HG02870 (cell line): ENCODE data around the gene BRF1.
"Not testable (repeated sequence)": the region's sequence is repeated elsewhere in the genome, so short reads cannot be mapped to it uniquely, and the experiment has no call there.

Experiments
- ATAC-seq: cut with Tn5 transposase; IDR thresholded peaks from one replicate; pipeline ENCODE4 v1.9.1; 2021; ENCODE audit warnings: mild to moderate bottlenecking, moderate library complexity; ENCODE audit not compliant: unreplicated experiment

Gene BRF1

DNA sequence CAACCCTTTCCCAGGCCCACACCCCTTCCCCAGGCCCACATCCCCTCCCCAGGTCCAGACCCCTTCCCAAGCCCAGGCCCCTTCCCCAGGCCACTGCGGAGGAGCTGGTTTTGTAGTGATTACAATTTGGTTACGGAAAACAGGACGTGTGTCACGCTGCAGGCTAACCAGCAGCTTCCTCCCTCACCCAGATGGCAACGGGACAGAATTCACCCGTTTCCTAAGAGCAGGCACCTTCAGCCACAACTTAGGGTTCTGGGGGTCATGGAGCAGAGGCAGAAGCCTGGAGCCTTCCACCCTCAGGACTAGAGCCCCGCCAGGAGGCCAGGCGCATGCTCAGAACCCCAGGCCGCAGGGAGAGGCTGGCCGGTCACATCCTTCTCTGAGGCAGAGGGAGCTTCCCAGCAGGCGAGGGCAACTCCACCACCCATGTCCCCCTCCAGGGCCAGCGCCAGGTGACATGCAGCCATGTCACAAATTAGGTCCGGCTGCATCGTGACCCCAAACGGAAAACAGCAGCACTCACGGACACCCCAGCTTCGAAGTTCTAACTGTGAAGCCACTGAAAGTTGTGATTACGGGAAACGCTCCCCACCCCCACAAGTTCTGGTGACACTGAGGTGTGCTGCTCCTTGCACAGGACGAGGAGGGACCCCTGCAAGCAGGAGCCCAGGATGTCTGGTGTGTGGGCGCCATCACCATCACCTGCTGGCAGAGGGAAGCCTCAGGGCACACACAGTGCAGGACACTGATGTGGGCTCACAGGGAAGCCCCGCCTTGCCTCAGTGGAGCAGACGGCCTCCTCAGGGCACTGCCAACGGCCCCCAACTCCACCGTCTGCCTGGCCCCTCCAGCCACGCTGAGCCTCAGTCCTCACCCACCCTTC, 7.7 kb downstream of the BRF1 start:
- ATAC-seq: no peak

DNA sequence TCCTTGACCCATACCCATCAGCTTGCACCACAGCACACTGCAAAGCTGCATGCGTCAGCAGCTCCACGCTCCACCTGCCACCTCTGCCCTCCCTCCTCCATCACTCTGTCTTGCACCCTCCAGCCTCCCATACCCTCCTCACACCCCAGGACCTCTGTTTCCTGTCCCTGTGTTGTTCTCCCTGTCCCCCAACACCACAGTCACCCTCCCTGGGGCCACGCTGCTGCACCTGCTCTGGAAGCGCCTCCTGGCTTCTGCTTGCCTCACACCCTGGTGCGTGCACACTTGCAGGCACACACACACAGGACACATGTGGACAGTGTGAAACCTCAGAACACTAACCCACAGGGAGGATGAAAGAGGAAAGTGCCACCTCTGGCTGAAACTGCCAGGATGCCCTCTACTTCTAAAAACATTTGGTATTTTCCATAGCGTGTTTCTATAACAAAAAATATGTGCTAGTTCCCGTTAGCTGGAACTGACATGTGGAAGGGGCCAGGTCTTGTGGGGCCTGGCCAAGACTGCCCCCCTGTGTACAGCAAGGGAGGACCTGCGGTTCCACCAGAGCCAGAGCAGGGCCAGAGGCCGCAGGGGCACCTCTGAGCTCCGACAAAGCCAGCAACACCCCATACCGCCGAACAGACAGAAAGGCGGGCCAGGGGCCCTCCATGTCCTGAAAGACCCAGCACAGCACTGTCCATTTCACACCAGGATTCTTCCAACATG, 10.0 kb downstream of the BRF1 start:
- ATAC-seq: no peak

DNA sequence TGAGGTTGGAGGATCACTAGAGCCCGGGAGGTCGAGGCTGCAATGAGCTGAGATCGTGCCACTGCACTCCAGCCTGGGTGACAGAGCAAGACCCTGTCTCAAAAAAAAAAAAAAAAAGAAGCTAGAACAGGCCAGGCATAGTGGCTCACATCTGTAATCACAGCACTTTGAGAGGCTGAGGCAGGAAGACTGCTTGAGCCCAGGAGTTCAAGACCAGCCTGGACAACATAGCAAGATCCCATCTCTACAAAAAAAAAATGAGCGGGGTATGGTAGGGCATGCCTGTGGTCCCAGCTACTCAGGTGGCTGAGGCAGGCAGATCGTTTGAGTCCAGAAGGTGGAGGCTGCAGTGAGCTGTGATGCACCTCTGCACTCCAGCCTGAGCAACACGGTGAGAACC, 11.9 kb downstream of the BRF1 start:
- not testable (repeated sequence) for ATAC-seq

DNA sequence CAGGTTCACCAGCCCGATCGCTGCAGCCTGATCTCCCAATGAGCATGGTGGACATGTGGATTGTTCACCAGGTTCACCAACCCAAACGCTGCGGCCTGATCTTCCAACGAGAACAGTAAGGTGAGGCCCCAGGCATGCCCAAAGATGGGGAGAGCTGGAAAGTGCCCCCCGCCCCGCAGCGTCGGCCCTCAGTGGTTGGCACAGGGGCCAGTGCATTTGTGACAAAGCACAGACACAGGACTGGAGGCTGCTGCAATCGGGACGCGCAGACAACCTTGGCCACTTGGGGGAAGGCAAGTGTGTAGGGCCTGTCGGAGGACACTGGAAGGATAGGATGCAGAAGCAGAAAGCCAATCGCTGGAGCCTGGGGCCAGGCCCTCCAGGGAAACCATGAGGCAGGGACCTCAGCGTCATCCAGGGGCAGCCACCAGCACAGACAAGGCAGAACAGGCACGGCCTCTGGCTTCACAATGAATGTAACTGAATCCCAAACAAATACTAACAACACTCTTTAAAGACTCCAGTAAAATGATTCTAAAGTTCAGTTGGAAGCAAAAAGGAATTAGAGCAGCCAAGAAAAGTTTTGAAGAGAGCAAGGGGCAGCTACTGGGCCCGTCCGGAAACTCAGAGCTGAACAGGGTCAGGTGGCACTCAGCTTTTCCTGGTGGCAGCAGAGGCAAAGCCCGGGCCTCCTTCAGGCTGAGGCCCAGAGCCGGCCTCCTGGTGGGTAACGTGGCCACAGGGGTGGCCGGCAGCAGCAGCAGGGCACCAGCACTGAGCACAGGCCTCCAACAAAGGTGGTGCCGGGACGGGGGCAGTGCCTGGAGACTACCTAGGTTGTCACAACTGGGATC, 13.3 kb downstream of the BRF1 start:
- ATAC-seq: no peak

DNA sequence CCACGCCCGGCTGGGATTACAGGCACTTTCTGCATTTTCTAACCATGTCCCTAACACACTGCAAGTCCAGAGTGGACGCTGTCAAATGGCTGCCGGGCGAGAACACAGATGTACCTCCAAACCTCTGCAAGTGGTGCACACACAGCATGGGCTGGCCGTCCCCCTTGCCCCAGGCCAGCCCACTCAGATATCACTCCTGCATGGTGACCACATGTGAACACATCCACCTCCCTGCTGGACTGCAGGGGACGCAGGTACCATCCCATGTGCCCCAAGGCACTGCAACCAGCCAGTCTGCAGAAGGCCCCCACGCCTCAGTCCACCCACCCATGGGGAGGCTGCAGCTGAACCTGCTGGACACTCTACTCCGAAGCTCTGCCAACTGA, 14.0 kb downstream of the BRF1 start:
- ATAC-seq: no peak

DNA sequence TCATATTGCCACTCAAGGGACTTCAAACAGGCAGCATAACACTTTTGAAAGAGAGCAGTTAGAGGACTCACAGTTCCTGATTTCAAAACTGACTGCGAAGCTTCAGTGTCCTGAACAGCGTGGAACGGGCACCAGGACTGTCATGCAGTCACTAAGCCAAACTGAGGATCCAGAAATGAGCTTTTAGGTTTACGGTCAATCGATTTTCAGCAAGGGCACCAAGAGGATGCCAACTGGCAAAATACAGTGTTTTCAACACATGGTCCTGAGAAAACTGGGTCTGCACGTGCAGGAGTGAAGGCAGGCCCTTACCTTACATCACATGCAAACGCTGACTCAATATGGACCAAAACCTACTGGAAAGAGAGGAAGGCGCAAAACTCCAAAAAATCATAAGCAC, 15.6 kb downstream of the BRF1 start:
- ATAC-seq: no peak

DNA sequence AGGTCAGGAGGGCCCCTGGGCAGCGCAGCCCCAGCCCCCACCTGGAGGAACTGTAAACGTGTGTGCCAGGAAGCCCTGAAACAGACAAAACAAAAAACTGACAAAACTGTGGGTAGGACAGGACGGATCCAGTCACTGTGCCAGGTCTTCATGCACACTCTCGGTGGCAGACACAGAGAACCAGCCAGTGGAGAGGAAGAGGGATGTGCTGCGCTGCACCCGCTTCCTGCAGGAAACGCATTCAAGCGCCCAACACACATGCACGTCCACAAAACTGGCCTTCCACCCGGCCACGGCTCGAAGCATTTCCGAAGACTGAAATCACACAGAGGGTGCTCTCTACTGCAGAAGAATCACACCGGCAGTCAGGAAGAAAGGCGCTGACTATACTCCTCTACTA, 16.9 kb downstream of the BRF1 start:
- ATAC-seq: no peak

DNA sequence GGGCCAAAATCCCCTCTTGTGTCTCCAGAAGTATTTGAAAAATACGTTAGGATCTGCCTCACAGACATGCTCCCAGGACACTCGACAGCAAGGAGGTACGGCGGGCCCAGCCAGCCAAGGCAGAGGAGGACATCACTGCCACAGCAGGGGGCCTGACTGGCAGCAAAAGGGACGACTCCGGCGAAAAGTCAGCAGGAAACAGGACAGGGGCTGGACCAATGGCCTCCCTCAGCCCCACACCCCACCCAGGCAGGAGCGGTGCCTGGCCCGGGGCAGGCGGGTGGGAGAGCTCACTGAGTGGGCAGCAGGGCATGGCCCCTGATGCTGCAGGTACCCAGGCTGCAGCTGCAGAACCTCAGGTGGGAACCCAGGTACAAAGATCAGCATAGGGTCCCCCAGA, 17.8 kb downstream of the BRF1 start:
- no peak for ATAC-seq

DNA sequence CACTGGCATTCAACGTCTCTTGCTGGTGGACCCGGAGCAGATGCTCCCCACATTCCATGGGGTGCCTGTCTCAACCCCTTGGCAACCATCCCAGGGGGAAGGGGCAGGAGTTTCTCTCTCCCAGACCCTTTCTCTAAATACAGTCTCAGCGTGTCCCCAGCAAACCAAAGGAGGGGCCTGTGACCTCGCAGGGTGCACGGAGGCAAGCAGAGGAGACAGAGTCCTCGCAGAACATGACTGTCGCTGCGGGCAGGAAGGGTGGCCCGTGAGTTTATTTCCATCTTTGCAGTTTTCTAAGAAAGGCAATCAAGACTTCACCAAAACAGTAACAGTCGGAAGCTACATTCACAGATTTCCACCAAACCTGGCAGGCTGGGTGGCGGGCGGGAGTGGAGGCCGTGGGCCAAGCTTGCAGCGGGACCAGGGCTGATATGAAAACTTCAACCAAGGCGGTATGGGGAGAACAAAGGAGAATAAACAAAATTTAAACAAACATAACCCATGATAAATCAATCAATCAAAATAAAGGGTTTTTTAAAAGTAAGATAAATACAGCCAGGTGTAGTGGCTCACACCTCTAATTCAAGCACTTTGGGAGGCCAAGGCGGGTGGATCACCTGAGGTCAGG, 18.6 kb downstream of the BRF1 start:
- ATAC-seq: no peak

DNA sequence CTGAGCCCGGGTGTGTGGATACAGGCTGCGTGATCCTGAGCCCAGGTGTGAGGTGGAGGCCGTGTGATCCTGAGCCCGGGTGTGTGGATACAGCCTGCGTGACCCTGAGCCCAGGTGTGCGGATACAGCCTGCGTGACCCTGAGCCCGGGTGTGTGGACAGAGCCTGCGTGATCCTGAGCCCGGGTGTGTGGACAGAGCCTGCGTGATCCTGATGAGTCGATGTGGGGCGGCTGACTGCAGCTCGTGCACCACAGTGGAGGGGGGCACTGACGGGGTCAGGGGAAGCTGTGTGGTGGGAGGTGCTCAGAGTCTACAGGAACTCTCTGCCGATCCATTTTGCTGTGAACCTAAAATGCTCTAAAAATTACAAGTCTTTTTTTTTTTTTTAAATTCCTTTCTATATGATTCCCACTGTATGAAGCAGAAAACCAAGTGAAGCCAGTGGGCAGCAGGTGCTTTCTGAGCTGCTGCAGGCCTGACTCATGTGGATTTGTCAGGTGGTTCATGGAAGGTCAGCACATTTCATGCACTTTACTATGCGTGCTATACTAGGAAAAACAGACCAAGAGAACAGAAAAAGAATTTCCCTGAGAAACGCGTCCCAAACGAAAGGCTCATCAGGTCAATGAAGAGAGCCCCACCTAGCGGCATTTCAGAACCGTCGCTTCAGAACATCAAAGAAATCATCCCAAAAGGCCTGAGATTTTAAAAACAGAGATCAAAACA, 19.3 kb downstream of the BRF1 start:
- ATAC-seq: no peak

DNA sequence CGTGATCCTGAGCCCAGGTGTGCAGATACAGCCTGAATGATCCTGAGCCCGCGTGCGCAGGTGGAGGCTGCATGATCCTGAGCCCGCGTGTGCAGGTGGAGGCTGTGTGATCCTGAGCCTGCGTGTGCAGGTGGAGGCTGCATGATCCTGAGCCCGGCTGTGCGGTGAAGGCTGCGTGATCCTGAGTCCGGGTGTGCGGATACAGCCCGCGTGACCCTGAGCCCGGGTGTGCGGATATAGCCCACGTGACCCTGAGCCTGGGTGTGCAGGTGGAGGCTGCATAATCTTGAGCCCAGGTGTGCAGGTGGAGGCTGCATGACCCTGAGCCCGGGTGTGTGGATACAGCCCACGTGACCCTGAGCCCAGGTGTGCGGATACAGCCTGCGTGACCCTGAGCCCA, 20.3 kb downstream of the BRF1 start:
- ATAC-seq: no peak

DNA sequence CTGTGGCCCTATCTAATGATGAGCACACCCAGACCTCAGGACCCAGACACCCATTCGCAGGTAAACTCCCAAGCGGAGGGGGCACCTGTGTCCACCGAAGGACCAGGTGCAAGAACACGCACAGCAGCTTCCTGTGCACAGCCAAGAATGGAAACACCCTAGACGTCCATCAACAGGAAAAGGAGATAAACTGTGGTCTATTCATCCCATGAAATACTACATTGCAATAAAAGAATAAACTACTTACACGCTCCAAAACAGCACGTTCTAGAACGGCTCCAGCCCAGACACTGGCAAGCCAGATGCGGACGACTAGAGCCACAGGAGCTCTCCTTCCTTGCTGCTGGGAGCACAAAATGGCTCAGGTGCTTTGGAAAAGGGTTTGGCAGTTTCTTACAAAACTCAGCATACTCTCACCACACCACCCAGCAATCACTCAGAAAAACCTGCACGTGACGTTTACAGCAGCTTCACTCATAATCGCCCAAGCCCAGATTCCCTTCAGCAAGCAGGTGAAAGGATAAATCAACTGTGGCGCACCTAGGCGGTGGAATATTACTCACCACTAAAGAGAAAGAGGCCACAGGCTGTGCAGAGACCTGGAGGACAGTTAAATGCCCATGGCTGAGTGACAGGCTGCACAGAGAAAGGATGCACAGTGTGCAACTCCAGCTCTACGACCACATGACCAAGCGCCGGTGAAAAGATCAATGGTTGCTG, 21.0 kb downstream of the BRF1 start:
- ATAC-seq: no peak

DNA sequence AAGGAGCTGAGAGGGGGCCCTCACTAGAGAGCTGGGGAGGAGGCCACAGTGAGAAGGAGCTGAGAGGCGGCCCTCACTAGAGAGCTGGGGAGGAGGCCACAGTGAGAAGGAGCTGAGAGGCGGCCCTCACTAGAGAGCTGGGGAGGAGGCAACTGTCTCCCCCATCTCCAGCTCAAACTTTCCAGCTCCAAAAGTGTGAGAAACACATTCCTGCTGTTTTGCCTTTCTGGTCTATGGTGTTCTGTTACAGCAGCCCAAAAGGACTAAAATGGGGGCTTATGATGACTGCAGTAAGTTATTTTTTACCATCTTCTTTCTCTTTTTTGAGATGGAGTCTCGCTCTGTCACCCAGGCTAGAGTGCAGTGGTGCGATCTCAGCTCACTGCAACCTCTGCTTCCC, 23.4 kb downstream of the BRF1 start:
- ATAC-seq: not testable (repeated sequence)

DNA sequence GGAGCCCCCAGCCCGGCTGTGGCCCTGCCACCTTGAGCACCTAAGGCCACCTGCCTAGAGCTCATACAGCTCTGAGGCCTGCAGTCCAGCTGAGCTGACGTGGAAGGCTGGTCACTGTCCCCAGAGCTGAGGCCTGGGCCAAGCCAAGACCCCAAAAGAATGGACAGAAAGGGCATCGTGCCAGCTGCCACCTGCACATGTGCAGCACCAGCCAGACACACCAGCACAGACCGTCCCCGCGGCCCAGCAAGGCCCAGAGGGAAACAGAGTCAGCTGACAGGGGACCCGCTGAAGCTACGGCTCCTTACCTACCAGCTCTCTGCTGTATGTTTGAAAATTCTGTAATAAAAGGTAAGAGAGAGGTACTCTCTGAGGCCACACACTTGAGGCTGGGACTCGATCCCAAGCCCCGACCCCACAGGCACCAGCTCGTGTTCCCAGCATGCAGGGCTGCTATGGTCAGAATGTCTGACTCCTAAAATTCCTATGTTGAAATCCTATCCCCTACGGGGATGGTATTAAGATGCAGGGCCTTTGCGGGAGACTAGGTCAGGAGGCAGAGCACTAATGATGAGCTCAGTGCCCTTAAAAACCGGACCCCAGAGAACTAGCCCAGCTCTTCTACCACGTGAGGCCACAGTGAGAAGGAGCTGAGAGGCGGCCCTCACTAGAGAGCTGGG, 25.4 kb downstream of the BRF1 start:
- no peak for ATAC-seq

DNA sequence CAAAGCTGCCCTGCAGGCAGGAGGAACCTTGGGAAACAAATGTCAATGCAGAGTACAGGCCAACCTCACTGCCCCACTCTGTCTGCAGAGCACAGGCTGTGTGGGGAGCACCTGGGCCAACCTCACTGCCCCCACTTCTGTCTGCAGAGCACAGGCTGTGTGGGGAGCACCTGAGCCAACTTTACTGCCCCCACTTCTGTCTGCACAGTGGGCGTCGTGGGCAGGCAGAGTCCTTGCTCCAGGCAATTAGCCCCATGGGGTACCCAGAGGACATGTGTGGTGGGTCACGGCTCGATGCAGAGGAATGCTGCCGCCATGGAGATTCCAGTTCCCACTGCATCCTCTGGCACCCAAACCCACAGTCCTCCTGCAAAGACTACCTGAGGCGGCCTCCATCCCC, 26.2 kb downstream of the BRF1 start:
- no peak for ATAC-seq

DNA sequence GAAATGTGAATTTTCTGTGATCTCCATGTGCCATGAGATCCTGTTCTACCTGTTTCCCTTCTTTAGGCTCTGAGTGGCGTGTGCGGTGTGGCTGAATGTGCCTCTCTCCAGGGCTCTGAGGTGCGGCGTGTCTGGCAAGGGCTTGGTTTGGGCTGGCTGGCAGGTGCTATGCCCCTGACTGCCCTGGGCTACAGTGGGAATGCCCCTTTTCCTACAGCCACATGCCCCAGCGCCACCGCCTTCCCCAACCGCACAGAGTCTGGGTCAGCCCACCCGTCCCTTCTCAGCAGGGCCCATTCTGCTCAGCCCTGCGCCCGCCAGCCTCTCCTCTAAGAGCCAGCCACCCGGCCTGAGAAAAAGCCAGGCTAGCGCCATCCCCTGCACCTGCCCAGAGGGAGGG, 27.7 kb downstream of the BRF1 start:
- ATAC-seq: no peak

DNA sequence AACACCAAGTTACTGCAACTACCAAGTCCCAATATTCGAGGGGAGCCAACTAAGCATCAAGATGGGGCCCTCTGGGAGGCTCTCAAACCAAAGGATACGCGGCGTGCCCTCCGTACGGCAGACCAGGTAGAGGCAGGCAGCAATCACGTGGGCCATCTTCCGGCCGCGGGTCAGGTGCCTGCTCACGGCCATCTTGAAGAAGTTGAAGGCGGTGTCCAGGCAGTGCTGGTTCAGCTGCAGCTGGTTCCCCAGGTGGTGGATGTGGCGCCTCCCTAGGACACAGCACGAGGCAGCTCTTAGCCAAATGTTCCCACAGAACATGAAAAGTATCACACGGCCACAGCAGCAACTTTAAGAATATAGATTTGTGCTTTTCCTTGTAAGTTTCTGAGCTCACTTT, 28.2 kb downstream of the BRF1 start:
- no peak for ATAC-seq

DNA sequence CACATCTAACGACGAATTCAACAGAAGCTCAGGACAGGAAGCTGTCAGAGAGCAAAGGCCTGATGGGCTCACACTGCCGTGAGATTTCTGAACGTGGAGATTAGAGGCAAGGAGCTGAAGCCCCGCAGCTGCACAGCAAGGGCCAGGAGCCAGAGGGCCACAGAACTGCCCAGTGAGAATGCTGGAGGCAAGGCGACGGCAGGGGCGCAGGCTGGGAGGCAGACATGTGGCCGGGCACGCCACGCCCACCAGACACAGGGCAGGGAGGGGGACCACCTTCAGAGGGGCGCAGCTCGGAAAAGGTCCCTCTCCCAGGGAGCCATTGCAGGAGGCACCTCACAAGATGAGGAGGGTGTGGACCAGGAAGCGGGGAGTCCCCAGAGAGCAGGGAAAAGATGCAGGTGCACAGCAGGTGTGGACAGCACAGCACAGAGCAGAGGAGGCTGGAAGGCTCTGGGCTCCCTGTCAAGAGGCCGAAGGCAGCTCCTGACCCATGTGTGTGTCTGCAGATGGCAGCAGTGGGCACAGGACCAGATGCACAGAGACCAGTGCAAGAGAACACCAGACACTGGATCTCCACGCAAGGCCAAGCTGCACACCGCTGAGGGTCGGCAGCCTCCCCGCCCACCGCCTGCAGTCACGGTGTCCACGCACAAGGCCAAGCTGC, 29.4 kb downstream of the BRF1 start:
- ATAC-seq: no peak

DNA sequence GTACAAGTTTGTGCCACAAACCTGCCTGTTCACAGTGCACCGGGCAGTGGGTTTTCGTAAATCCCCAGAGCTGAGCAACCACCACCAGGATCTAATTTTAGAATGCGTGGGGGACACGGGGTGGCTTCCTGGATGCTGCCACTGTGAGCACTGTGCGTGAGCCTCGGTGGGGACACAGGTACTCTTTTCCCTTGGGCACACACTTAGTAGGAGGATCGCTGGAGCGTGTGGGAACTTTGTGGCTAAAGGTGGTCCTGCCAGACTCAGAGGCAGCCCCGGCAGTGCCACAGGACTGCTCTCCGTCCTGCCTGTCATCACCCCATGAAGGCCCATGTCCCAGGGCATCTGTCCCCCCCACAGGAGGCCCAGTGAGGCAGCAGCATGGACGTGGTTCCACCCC, 31.4 kb downstream of the BRF1 start:
- no peak for ATAC-seq
